WTC11 (cell line): ENCODE data around the gene STUM.

Source experiments
- ARID4B ChIP-seq: sonication (generic); formaldehyde crosslinking; IDR thresholded peaks from 2 replicates; pipeline ENCODE4 v1.8.0; 2023; ENCODE audit warnings: missing genetic modification reagents, mild to moderate bottlenecking, borderline replicate concordance
- CREB1 ChIP-seq: sonication (generic); formaldehyde crosslinking; IDR thresholded peaks from 2 replicates; pipeline ENCODE4 v1.8.0; 2023; ENCODE audit warnings: mild to moderate bottlenecking, missing genetic modification reagents
- CTCF ChIP-seq: fragments of 200-600 bp; IDR thresholded peaks from 2 replicates; pipeline ENCODE4 v1.8.0; 2022; ENCODE audit warnings: antibody characterized with exemption
- PRDM15 ChIP-seq: sonication (generic); formaldehyde crosslinking; IDR thresholded peaks from 2 replicates; pipeline ENCODE4 v1.8.0; 2022; ENCODE audit warnings: missing genetic modification reagents
- SMAD3 ChIP-seq: sonication (generic); formaldehyde crosslinking; IDR thresholded peaks from 2 replicates; pipeline ENCODE4 v1.8.0; 2022; ENCODE audit warnings: missing genetic modification reagents, mild to moderate bottlenecking, borderline replicate concordance
- TCF7 ChIP-seq: sonication (generic); formaldehyde crosslinking; IDR thresholded peaks from 2 replicates; pipeline ENCODE4 v1.8.0; 2022; ENCODE audit warnings: mild to moderate bottlenecking, low read depth, missing genetic modification reagents, moderate library complexity
- USF1 ChIP-seq: sonication (generic); formaldehyde crosslinking; IDR thresholded peaks from 2 replicates; pipeline ENCODE4 v1.8.0; 2022; ENCODE audit warnings: mild to moderate bottlenecking, missing genetic modification reagents
- USF2 ChIP-seq: sonication (generic); formaldehyde crosslinking; IDR thresholded peaks from 2 replicates; pipeline ENCODE4 v1.8.1; 2023; ENCODE audit warnings: mild to moderate bottlenecking, missing genetic modification reagents, moderate library complexity
- ZNF138 ChIP-seq: sonication (generic); formaldehyde crosslinking; conservative IDR thresholded peaks from 2 replicates; pipeline ENCODE4 v1.8.1; 2022; ENCODE audit warnings: mild to moderate bottlenecking, moderate library complexity, missing genetic modification reagents
- ZNF512 ChIP-seq: sonication (generic); formaldehyde crosslinking; IDR thresholded peaks from 2 replicates; pipeline ENCODE4 v1.8.1; 2022; ENCODE audit warnings: missing genetic modification reagents, borderline replicate concordance
- ZNF671 ChIP-seq: fragments of 250-450 bp; sonication (Bioruptor Pico); IDR thresholded peaks from 2 replicates; pipeline ENCODE4 v1.8.0; 2021; ENCODE audit warnings: mild to moderate bottlenecking

GRCh38 chr1:226586116-226586515 is 37.6 kb downstream of the STUM start:
- TF ChIP-seq USF2 (CRISPR knock-in tag): no peak
- no peak for TF ChIP-seq CTCF
- TF ChIP-seq CREB1: no peak
- TF ChIP-seq TCF7: no peak
- no peak for TF ChIP-seq ZNF512 (CRISPR knock-in tag)
- no peak for TF ChIP-seq USF1
- TF ChIP-seq PRDM15: no peak
- no peak for TF ChIP-seq ARID4B (CRISPR knock-in tag)
- no peak for TF ChIP-seq ZNF138 (CRISPR knock-in tag)
- TF ChIP-seq SMAD3 (CRISPR knock-in tag): no peak
- no peak for TF ChIP-seq ZNF671 (CRISPR knock-in tag)
